Activated T-cell treated with anti-CD3 and anti-CD28 coated beads for 48 hours (primary cell): ENCODE measurements around the gene SHANK1.

Source experiments
- DNase-seq: peaks from one replicate; pipeline ENCODE4 v3.0.0-alpha.2; 2020; ENCODE audit warnings: low read depth

The SHANK1 gene

DNA sequence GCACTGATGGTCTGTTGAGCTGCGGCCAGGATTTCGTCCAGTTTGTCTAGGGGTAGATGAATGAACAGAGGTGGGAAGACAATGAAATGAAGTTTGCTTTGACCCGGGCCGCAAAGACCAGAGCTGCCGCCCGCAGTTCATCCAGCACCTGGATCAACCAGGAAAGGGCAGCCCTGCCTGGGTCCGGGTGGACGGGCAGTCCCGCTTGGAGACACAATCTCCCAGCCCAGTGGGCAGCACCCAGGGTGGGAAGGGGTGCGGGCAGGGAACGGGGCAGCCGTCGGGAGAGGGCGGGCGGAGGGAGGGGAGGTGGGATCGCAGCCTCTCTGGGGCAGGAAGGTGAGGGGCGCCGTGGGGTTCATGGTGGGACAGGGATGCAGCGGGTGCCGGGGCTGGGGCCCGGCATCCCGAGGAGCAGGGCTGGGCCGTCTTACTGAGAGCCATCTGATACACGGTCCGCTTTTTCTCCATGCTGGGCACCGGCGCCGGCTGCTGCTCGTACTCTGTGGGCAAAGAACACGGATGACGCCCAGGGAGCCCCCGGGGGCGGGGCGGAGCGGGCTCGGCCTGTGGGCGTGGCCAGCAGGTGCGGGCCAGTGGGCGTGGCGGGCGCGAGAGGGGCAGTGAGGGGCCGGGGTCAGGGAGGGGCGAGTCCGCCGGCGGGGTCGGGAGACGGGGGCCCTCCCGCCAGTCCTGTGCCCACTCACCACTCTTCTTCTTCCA is 33.1 kb downstream of the SHANK1 start:
- DNase-seq, result no peak

DNA sequence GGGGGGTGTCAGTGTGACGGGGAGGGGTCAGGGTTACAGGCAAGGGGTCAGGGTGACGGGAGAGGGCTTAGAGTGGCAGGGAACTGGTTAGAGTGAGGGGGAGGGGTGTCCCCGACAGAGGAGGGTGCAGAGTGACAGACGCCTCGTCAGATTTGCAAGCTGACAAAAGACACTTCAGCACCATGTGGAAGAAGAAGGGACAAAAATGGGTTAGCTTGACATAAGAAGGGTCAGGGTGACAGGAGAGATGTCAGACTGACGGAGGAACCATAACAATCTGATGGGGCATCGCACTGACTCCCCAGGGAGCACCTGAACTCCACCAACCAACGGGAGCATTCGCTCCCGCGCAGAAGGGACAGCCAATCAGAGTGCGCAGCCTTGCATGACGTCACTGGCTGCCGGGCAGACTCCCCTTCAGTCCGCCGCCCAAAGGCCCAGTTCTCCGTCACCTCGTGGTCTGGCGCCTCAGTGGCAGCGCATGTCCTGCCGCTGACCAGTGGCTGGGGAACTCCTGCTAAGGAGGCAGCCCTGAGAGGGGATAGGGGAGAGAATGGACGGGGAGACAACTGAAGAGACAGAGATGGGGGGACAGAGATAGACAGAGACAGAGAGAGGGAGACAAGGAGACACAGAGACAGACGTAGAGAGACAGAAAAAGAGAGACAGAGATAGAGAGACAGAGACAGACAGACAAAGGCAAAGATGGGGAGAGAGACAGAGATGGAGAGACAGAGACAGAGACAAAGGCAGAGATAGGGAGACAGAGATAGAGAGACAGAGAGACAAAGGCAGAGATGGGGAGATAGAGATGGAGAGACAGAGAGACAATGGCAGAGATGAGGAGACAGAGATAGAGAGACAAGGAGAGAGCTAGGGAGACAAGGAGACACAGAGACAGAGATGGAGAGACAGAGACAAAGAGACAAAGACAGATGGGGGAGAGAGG is 40.2 kb downstream of the SHANK1 start:
- peak; percentile 76 for DNase-seq

DNA sequence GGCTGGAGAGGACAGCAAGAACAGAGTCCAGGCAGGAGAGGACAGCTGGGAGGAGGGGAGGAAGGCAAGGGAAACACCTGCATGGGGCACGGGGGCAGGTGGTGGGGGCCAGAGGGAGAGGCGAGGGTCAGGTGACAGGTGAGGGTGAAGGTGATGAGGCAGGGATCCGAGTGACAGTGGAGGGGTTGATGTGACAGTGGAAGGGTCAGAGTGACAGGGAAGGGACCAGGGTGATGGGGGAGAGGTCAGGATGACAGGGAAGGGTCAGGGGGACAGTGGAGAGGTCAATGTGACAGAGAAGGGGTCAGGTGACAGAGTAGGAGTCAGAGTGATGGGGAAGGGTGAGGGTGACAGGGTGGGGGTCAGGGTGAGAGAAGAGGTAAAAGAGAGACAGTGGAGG is 41.3 kb downstream of the SHANK1 start:
- DNase-seq, result no peak

DNA sequence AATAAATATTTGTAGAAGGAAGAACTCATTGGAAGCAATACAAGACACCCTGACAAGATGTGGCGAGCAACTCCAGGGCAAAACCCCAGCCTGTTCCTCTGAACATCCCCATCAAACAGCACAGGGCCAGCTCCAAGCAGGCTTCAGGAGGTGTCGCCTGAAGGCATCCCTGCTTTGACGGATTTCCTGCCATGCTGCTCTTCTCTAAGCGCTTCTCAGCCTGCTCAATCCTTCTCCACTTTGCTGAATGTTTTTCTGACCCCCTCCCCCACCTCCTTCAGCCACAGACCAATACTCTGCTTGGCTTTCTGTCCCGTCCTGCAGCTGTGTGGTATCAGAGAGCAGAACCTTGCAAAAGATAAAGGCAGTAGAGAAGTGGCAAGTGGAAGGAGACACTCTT is 42.0 kb downstream of the SHANK1 start:
- no peak for DNase-seq

DNA sequence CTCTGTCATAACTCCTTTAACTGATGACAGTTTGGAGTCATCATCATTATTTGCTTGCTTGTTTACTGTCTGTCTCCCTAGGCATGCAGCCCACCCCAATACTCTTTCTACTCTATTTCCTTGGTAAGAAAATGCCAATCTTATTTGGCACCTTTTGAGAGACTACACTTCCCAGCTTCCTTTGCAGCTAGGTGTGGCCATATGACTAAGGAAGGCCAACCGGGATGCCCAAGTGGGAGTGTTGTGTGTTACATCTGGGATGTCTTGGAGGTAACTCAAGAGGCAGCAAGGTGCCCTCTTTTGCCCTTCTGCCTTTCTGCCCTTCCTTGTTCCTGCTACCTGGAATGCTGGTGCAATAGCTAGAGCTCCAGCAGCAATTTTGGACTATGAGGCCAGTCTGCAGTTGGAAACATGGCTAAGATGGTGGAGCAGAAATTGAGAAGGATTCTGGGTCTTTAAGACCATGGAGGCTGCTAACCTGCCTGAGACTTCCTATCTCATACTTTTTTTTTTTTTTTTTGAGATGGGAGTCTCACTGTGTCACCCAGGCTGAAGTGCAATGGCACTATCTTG is 42.9 kb downstream of the SHANK1 start:
- no peak for DNase-seq

DNA sequence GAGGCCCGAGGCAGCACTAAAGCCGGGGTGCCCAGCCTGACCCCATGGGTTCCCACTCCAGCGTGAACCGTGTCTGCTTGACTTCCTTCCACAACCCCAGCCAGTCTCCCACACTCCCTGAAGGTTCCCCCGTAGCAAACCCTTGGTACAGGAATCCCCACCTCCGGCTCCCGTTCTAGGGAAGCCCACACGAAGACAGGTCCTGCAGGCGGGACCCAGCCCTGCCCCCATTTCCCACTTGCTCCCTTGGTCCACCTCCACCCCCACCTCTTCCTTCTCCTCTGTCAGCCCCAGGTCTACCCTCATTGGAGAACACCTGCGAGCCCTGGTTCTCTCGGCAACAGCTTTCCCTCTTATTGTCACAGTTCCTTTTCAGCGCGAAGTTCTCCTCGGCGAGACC is 46.5 kb downstream of the SHANK1 start:
- DNase-seq, result no peak

DNA sequence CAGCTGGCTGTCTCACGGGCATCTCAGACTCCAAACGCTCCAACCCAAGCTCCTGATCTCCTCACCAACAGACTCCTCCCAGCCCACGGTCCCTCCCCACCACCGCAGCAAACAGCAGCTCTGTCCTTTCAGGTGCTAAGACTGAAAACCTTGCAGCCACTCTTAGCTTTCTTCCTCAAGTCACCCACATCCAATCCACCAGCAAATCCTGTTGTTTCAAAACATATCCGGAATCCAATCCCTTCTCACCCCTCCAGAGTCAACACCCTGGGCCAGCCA is 49.6 kb downstream of the SHANK1 start:
- DNase-seq, result no peak

DNA sequence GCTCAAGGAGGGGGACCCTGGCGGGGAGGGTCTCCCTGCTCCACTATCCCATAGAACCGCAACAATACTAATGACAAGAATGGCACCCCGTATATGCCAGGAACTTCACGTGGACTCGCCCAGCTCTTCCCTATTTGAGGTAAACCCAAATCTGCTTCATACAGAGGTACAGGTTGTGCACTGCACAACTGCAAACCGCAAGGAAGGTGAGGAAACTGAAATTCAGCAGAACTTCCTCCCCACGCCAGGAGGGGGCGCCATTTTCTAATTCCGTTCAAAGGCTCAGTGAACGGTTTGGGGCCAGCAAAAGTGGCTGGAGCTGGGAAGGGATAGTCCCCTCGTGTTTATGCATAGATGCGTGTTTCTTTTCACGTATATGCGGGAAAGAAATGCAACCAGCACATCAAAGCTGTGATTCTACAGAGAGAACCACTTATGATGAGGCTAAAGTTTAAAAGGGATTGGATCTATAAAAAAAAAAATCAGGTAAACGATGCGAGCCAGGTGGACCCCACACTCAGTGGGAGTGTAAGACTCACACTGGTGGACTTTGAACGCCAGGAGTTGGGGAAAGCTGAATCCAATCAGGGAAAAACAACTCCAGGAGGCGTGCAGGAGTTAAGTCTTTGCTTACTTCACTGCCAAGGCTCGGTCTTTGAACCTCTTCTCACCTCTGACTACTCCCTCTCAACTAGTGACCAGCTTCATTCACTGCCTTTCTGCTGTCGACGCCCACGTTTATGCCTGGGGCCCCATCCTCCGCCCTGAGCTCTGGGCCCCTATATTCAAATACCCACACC is 50.1 kb downstream of the SHANK1 start:
- peak; percentile 39 for DNase-seq

DNA sequence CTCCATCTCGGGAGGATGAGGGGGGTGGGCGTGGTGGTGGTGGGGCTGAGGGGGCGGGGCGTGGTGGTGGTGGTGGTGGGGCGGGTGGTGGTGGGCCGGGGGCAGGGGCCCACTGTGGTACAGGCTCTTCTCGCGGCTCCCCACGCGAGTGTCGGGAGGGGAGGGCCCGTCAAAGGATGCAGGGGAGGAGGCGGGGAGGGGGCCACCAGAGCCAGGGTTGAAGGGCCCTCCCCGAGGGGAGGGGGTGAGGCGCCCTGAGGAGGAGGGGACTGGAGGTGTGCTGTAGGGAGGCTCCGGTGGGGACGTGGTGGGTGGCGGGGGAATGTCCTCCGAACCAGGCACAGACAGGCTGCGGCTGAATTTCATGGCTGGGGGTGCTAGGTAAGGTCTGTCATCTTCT is 50.7 kb downstream of the SHANK1 start:
- DNase-seq, result no peak

DNA sequence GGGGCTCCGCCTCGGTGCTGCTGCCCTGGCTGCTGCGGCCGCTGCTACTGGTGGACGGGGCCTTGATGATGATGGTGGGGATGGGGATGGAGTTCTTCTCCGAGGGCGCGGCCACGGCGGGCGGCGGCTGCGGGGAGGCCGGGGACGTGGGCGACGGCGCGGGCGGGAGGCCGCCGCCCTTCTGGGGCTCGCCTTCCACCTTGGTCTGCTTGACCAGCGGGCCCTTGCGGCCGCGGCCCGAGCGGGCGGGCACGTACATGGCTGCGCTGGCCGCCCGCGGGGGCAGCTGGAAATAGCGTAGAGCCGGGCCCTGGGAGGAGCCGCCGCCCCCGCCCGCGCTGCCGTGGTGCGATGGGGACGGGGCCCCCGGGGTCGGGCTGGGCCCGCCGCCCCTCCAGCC is 51.2 kb downstream of the SHANK1 start:
- DNase-seq, result no peak

DNA sequence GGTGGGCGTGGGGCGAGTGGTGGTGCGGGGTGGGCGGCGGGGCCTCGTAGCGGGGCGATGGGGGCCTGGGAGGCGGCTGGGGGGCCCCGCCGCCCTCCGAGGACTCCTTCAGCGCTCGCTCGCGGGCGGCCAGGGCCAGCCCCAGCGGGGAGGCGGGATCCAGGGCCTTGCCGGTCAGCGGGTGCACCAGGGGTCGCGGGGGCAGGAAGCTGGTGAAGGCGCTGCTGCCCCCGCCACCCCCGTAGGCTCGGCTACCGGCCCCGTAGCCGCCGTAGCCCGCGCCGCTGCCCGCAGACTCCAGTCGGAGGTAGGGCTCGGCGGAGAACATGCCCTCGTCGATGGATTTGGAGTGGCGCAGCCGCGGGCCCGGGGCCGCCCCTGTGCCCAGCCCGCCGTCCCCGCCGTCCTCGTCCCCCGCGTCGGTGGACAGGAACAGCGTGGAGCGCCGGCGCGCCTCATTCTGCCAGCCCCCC is 51.8 kb downstream of the SHANK1 start:
- no peak for DNase-seq

DNA sequence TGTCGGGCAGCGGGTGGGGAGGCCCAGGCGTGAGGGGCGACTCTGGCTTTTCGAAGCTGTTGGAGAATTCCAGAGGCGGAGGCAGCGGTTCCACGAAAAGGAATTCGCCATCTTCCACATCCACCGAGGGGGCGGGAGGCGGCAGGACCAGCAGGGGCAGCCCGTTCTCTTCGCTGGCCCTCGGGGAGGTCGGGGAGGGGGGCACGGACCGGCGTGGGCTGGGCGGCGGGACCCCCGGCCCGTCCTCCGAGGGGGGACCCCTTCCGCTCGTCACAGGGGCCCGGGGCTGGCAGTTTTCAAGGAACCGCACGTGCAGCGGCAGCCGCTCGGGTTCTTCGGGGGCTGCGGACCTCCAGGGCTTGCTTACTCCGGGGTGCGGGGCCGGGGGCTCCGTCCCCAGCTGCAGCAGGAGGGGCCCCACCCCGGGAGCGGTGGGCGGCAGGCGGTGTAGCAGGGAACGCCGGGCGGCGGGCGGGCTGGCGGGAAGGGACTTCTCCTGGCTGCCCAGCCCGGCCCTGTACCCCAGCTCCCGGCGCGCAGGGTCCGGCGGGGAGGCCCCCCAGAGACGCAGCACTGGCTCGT is 52.3 kb downstream of the SHANK1 start:
- no peak for DNase-seq

DNA sequence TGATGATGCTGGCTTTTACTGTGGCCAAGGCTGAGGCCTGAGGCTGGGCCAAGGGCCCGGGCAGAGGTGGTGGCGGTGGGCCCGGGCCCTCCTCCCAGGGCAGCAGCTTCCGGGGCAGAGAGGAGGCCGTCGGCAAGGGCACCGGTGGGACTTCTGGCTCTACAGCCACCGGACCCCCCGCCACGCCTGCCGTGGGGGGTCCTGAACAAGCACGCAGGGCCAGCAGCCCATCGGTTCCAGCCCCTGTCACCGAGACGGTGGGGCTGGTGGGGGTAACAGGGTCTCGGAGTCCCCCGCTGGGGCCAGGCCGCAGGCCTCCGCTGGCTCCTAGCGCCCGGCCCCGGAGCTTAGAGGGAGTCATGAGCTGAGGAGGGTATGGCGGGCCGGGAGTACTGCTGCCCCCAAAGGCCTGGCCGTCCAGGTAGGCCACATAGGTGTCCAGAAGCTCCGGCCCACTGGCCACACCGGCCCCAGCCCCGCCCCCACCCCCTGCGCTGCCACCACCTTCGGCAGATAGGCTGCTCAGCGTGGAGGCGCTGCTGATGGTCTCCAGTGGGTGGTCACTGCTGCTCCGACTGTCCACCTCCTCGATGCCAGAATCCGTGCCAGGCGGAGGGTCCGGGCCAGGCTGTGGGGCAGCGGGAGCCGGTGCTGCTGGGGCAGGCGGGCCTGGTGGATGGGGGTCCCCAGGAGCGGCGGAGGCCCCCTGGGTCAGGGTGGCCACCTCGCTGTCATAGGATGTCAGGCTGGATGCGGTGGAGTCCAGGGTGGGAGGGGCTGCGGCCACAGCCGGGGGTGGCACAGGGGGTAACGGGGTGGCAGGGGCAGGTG is 53.0 kb downstream of the SHANK1 start:
- DNase-seq, result no peak

DNA sequence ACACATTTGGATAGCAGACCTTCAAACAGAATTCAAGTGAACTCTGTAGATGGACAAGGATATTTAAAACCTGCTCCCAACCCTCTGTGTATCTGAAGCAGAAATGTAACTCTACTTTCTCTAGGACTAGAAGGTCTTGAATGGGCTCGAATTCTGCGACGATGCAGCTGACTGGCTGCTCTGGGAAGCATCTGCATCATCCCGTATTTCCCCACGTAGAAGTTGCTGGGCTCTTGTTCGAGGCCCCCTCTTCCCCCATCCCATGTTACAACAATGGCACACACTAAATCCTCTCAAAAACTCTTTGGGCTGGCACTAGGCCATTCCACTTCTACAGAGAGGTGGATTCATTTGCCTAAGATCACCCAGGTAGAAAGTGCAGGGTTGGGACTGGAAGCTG is 55.4 kb downstream of the SHANK1 start:
- DNase-seq, result no peak

DNA sequence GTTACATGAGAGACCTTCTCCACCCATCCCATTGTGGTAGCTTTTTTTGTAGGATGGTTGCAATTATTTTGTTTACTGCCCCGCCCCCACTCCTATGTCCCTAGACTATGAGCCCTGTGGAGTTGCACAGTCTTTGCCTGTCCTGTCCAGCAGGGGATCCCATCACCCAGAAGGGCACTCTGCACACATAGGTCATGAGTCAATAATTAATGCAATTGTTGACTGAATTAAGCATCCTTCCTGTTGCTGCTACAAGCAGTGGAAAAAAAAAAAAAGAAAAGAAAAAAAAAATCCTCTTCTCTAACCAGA is 56.2 kb downstream of the SHANK1 start:
- no peak for DNase-seq

DNA sequence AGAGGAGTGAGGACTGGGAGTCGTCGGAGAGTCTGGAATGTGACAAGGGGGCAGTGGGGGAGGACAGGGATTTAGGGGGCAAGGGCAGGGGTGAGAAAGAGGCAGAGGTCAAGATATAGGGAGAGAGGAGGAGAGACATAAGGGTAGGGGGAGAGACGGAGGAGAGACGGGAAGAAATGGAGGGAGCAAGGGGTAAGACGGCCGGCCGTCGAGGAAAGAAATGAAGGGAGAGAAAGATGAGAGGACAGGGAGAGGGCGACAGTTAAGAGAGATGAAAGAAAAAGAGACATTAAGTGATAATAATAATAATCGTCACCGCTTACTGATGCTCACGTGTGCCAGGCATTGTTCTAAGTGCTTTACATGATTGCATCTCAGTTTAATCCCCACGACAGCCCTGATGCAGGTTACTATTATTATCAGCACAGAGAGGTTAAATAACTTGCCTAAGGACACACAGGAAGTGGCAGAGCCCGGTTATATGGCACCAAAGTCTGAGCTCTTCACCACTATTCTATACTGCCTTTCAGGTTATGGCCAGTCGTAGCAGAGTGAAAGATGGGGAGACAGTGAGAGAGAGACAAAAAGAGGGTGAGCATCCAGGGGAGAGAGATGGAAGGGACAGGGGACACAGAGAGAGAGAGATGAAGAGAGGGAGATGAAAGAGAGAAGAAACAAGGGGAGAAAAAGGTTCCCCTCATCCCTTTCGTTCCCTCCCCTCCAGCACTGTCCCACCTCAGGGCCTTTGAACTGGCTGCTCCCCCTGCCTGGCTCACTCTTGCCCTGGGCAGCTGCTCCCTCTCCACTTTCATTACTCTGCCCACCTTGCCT is 56.7 kb downstream of the SHANK1 start:
- DNase-seq, result no peak

DNA sequence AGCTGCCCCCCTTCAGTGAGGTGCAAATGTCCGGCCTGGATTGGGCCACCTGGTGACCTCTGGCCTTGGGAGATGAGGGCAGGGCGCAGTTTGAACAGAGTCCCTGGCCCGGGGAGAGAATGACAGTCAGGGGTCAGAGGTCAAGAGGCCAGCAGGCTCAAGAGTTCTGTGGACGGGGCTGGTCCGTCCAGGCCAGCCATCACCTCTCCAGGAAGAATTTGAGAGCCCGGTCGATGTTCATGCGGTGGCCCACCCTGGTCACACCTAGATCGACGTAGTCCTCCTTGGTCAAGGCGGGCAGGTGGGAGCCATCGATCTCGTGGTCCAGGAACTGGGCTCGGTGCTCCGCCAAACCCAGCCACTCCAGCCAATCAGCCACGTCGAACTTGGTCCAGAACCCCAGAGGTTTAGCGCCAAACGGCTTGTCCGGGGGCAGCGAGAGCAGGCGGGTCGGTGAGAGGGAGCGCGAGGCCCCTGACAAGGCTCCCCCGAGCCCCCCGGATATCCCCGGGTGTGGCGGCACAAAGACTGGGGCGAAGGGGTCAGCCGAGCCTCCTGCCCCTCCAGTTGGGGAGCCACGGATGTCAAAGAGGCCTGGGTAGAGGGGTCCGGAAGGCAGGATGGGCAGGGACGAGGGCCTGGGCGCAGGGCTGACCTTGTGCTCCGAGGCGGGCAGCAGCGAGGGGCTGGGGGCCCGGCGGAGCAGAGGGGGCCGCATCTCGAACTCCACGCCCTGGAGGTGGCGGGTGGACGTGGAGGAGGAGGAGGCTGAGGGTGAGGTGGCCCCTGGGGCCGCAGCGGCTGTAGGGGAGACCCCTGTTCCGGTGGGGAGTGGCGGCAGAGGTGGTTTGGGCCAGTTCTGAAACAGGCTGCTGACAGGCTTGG is 57.6 kb downstream of the SHANK1 start:
- DNase-seq, result no peak

DNA sequence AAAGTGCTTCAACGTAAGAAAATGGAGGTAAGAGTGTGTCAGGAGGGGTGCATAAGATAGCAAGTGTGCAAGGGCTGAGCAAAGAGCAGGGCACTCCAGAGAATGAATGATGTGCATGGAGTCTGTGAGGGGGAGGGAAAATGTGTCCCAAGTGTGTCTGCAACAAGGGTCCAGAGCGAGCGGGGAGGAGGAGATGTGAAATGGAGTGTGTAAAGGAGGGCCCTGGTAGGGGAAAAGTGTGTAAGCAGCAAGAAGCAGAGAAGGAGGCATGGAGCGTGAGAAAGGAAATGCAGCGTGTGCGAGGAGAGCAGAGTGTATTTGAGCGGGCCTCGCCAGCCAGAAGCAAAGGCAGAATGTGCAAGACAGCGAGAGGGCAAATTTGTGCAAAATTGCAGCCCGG is 58.6 kb downstream of the SHANK1 start:
- DNase-seq, result no peak

DNA sequence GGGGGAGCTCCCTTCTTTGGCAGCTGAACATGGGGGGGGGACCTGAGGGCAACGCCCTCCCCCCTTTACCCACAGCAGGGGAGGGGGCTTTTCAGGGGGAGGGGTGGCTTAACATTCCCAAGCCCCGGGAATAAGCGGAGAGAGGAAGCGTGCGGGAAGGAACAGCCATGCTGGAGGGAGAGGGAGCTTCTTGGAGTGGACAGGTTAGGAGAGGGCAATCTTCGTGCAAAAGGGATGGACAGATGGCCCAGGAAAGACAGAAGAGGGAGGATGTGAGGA is 59.6 kb downstream of the SHANK1 start:
- no peak for DNase-seq
